MG63 (cell line): ENCODE results near the gene CCDC74A. TPM values are rescaled to one million over a fixed set of nuclear protein-coding genes. Genes with fewer than 3 reads are reported as not detected.

ENCODE experiments used
- total RNA-seq: library from RNA; depleted of rRNA; stranded (reverse); fragments of >200 nt; shearing (Covaris generic); gene quantifications from 2 replicates; pipeline ENCODE4 v1.2.3, GENCODE V29; 2014; ENCODE audit warnings: low replicate concordance; rRNA removed

The CCDC74A gene
- total RNA-seq, 1 experiment from 2014 or later, result 6.5 TPM

Other genes with a start within 250 kb of the CCDC74A start
- not detected in 2 replicates for gene RAB6D, start 163.7 kb upstream of the CCDC74A start, total RNA-seq
- gene TUBA3D, start 51.8 kb upstream of the CCDC74A start, total RNA-seq, result not detected in 2 replicates
- gene MZT2A, start 35.5 kb upstream of the CCDC74A start, total RNA-seq, result 149 and 245 TPM in 2 replicates